ENCODE measurements around the gene FBXO34. TPM values are rescaled to one million over a fixed set of nuclear protein-coding genes. Genes with fewer than 3 reads are reported as not detected.

The FBXO34 gene
- total and polyA plus RNA-seq, 10 of the 15 experiments (the other 5 are each of a cell fraction or from before 2014, with no cell fraction given): 5.6 to 22.8 (median 17.6) TPM

DNA sequence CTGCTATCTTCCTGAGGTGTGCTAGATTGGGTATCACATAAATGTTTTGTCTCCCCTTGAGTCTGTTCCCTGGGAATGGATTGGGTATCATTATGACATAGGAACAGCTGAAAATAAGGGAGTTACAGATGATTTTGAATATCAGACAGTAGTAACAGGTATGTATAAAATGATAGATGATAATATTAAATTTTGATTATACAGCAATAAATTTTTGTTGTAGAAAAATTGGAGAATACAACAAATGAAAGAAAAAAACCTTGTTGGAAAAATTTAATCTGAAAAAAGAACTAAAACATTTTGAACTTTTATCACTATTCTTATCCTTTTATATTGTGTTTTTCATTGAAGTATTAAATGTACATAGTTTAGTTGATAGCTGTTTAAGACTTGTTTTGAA is 43.2 kb downstream of the FBXO34 start:
- intact Hi-C loops (cut with micrococcal nuclease; ENCODE audit: unreplicated experiment) (no loop called here), in situ Hi-C loops (cut with MboI) (no loop called here)
- SMC1A ChIA-PET (ENCODE audit: uncharacterized antibody, unreplicated experiment): interaction anchor here (0.8 to 0.9 kb wide), 2 partner anchors 12 to 40 kb away, joined by 3 read pairs; no protein-coding TSS in a partner anchor
- Histone ChIP-seq H3K36me3 (ENCODE audit: control insufficient read depth in 2 of 2, insufficient read depth in 2 of 2, low read length in 1 of 2) (no peaks in the 10 kb centered on the region; a peak in 1 of 4 replicates), H3K79me2 (ENCODE audit: control insufficient read depth, insufficient read depth, low read length) (no peaks in the 10 kb centered on the region), H3K27ac (ENCODE audit: control insufficient read depth, insufficient read depth) (no peak overlapping the region), H3K4me1 (ENCODE audit: control insufficient read depth, insufficient read depth, low read length) (no peaks in the 10 kb centered on the region), H4K20me1 (ENCODE audit: control insufficient read depth, insufficient read depth) (no peaks in the 10 kb centered on the region), H3K9ac (ENCODE audit: control insufficient read depth, insufficient read depth, low read length) (no peak overlapping the region), H3K27me3 (replicated peaks in 1 of 2; ENCODE audit: control insufficient read depth in 2 of 2, insufficient read depth in 2 of 2, low read length in 1 of 2) (no peaks in the 10 kb centered on the region), H3K4me2 (ENCODE audit: control insufficient read depth, insufficient read depth) (no peak overlapping the region), H3K4me3 (no peak overlapping the region), H3K9me3 (replicated peaks; ENCODE audit: control insufficient read depth, insufficient read depth, low read length) (peaks cover 12% of the 10 kb centered on the region), H2AFZ (ENCODE audit: control insufficient read depth, low read depth, low read length) (no peak overlapping the region)
- DNase-seq (ENCODE audit: low read depth, low spot score) (no peak), FAIRE-seq (no peak), ATAC-seq (no peak)
- RAD21 ChIA-PET (ENCODE audit: unreplicated experiment): no interaction called here
- POLR2A ChIA-PET: interaction anchor here (1.1 kb wide), 1 partner anchor 20 kb away, joined by 3 read pairs; no protein-coding TSS in a partner anchor
- no TSS peak for BruUV-seq (replicated peaks)
- CTCF ChIA-PET: no interaction called here
- TF ChIP-seq, protein P1, sequence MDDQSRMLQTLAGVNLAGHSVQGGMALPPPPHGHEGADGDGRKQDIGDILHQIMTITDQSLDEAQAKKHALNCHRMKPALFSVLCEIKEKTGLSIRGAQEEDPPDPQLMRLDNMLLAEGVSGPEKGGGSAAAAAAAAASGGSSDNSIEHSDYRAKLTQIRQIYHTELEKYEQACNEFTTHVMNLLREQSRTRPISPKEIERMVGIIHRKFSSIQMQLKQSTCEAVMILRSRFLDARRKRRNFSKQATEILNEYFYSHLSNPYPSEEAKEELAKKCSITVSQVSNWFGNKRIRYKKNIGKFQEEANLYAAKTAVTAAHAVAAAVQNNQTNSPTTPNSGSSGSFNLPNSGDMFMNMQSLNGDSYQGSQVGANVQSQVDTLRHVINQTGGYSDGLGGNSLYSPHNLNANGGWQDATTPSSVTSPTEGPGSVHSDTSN (IDR thresholded peaks at IDR 0.05; ENCODE audit: insufficient replicate concordance, low read depth, low read length): no peak
- TF ChIP-seq CBFB (IDR thresholded peaks at IDR 0.05; ENCODE audit: low read depth) (no peak), CHD2 (IDR thresholded peaks at IDR 0.05; ENCODE audit: borderline replicate concordance, low read depth, low read length) (no peak), MTA2 (IDR thresholded peaks at IDR 0.05; ENCODE audit: low read depth) (no peak), MXI1 (IDR thresholded peaks at IDR 0.05; ENCODE audit: low read depth, low read length) (no peak), BMI1 (IDR thresholded peaks at IDR 0.05; ENCODE audit: borderline replicate concordance) (no peak), RB1 (IDR thresholded peaks at IDR 0.05; ENCODE audit: borderline replicate concordance) (no peak), SMAD1 (IDR thresholded peaks at IDR 0.05; ENCODE audit: low read depth, partially characterized antibody) (no peak), RELA (IDR thresholded peaks at IDR 0.05; ENCODE audit: borderline replicate concordance, partially characterized antibody) (no peak)
- TF ChIP-seq, protein P2, sequence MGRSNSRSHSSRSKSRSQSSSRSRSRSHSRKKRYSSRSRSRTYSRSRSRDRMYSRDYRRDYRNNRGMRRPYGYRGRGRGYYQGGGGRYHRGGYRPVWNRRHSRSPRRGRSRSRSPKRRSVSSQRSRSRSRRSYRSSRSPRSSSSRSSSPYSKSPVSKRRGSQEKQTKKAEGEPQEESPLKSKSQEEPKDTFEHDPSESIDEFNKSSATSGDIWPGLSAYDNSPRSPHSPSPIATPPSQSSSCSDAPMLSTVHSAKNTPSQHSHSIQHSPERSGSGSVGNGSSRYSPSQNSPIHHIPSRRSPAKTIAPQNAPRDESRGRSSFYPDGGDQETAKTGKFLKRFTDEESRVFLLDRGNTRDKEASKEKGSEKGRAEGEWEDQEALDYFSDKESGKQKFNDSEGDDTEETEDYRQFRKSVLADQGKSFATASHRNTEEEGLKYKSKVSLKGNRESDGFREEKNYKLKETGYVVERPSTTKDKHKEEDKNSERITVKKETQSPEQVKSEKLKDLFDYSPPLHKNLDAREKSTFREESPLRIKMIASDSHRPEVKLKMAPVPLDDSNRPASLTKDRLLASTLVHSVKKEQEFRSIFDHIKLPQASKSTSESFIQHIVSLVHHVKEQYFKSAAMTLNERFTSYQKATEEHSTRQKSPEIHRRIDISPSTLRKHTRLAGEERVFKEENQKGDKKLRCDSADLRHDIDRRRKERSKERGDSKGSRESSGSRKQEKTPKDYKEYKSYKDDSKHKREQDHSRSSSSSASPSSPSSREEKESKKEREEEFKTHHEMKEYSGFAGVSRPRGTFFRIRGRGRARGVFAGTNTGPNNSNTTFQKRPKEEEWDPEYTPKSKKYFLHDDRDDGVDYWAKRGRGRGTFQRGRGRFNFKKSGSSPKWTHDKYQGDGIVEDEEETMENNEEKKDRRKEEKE (IDR thresholded peaks at IDR 0.05): no peak
- TF ChIP-seq, protein P3, sequence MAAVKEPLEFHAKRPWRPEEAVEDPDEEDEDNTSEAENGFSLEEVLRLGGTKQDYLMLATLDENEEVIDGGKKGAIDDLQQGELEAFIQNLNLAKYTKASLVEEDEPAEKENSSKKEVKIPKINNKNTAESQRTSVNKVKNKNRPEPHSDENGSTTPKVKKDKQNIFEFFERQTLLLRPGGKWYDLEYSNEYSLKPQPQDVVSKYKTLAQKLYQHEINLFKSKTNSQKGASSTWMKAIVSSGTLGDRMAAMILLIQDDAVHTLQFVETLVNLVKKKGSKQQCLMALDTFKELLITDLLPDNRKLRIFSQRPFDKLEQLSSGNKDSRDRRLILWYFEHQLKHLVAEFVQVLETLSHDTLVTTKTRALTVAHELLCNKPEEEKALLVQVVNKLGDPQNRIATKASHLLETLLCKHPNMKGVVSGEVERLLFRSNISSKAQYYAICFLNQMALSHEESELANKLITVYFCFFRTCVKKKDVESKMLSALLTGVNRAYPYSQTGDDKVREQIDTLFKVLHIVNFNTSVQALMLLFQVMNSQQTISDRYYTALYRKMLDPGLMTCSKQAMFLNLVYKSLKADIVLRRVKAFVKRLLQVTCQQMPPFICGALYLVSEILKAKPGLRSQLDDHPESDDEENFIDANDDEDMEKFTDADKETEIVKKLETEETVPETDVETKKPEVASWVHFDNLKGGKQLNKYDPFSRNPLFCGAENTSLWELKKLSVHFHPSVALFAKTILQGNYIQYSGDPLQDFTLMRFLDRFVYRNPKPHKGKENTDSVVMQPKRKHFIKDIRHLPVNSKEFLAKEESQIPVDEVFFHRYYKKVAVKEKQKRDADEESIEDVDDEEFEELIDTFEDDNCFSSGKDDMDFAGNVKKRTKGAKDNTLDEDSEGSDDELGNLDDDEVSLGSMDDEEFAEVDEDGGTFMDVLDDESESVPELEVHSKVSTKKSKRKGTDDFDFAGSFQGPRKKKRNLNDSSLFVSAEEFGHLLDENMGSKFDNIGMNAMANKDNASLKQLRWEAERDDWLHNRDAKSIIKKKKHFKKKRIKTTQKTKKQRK (IDR thresholded peaks at IDR 0.05; ENCODE audit: low read depth, low read length): no peak
- TF ChIP-seq, protein P4, sequence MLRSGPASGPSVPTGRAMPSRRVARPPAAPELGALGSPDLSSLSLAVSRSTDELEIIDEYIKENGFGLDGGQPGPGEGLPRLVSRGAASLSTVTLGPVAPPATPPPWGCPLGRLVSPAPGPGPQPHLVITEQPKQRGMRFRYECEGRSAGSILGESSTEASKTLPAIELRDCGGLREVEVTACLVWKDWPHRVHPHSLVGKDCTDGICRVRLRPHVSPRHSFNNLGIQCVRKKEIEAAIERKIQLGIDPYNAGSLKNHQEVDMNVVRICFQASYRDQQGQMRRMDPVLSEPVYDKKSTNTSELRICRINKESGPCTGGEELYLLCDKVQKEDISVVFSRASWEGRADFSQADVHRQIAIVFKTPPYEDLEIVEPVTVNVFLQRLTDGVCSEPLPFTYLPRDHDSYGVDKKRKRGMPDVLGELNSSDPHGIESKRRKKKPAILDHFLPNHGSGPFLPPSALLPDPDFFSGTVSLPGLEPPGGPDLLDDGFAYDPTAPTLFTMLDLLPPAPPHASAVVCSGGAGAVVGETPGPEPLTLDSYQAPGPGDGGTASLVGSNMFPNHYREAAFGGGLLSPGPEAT (IDR thresholded peaks at IDR 0.05; ENCODE audit: low read depth): no peak

All from GM12878 (cell line).